ENCODE measurements around the gene TPM1.

DNA sequence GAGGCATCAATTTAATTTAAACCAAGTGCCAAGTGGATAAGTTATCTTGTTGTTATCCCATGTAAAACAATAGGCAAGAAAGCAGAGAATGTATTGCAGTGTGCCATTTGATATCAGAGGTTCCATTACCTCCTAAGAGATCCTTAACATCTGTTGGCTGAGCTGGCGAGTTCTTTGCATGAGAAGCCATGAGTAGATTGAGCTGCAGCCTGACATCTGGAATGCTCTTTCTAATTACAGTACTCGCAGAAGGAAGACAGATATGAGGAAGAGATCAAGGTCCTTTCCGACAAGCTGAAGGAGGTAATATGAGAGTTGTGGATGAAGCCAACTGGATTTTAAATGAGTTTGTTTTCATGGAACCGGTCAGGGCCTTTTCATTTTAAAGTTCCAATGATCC is 19.4 kb downstream of the TPM1 start:
- TF ChIP-seq, protein P1, sequence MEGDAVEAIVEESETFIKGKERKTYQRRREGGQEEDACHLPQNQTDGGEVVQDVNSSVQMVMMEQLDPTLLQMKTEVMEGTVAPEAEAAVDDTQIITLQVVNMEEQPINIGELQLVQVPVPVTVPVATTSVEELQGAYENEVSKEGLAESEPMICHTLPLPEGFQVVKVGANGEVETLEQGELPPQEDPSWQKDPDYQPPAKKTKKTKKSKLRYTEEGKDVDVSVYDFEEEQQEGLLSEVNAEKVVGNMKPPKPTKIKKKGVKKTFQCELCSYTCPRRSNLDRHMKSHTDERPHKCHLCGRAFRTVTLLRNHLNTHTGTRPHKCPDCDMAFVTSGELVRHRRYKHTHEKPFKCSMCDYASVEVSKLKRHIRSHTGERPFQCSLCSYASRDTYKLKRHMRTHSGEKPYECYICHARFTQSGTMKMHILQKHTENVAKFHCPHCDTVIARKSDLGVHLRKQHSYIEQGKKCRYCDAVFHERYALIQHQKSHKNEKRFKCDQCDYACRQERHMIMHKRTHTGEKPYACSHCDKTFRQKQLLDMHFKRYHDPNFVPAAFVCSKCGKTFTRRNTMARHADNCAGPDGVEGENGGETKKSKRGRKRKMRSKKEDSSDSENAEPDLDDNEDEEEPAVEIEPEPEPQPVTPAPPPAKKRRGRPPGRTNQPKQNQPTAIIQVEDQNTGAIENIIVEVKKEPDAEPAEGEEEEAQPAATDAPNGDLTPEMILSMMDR (IDR thresholded peaks at IDR 0.05): no peak
- no peak for TF ChIP-seq EZH2 (IDR thresholded peaks at IDR 0.05; ENCODE audit: borderline replicate concordance, insufficient read depth, low read depth, low read length, poor library complexity, severe bottlenecking)

Data from B cell (primary cell).